ENCODE results near the gene MGAT2. TPM values are rescaled to one million over a fixed set of nuclear protein-coding genes. Genes with fewer than 3 reads are reported as not detected.

MGAT2 gene
- total and polyA plus RNA-seq, 9 of the 15 experiments (the other 6 are each of a cell fraction or from before 2014, with no cell fraction given), result 0.03 to 33.3 (median 24.6) TPM; not detected in 1

- TF ChIP-seq U2AF1 (optimal IDR thresholded peaks at IDR 0.05; ENCODE audit: low read depth, low read length), result no peak
- no peak for TF ChIP-seq KDM4B (IDR thresholded peaks at IDR 0.05; ENCODE audit: borderline replicate concordance in 2 of 2, low read depth in 1 of 2)
- no peak for TF ChIP-seq TCFL5 (CRISPR knock-in tag; conservative IDR thresholded peaks at IDR 0.05)
- no peak for TF ChIP-seq PHTF2 (CRISPR knock-in tag; IDR thresholded peaks at IDR 0.05)
- 0 out of 2 replicates have a peak, but pooled peaks have one; percentile 19 for TF ChIP-seq SMARCE1 (IDR thresholded peaks at IDR 0.05)
- TF ChIP-seq CCNT2 (IDR thresholded peaks at IDR 0.05; ENCODE audit: borderline replicate concordance, extremely low read depth, insufficient read length, low read depth, low read length), result no peak
- no peak for TF ChIP-seq ZBTB43 (CRISPR knock-in tag; IDR thresholded peaks at IDR 0.05)
- TF ChIP-seq CBFA2T3 (IDR thresholded peaks at IDR 0.05), result no peak
- TF ChIP-seq MAFK (IDR thresholded peaks at IDR 0.05; ENCODE audit: low read length), result no peak
- no peak for TF ChIP-seq TFAM (CRISPR knock-in tag; conservative IDR thresholded peaks at IDR 0.05)
- no peak for TF ChIP-seq HINFP (tag; conservative IDR thresholded peaks at IDR 0.05; ENCODE audit: low read depth)
- no peak for TF ChIP-seq POU5F1 (IDR thresholded peaks at IDR 0.05; ENCODE audit: borderline replicate concordance, low read depth, low read length, partially characterized antibody)
- peak; percentile 95 for TF ChIP-seq ARID3A (IDR thresholded peaks at IDR 0.05; ENCODE audit: borderline replicate concordance, low read depth, low read length)
- no peak for TF ChIP-seq ID3 (CRISPR knock-in tag; IDR thresholded peaks at IDR 0.05)
- peak; percentile 58; the same call in 1 of the 2 replicates for TF ChIP-seq ID3 (tag; IDR thresholded peaks at IDR 0.05)
- no peak for TF ChIP-seq JUND (IDR thresholded peaks at IDR 0.05; ENCODE audit: borderline replicate concordance, low read depth, low read length)
- TF ChIP-seq JUND (tag; IDR thresholded peaks at IDR 0.05; ENCODE audit: borderline replicate concordance, low read depth, low read length), result no peak; the same call in 2 of the 3 replicates
- no peak for TF ChIP-seq POLR2B (IDR thresholded peaks at IDR 0.05; ENCODE audit: low read depth, partially characterized antibody)
- no peak for TF ChIP-seq POLR2G (IDR thresholded peaks at IDR 0.05; ENCODE audit: low read depth, low read length)
- peak; percentile 48 for TF ChIP-seq SP1 (CRISPR knock-in tag; IDR thresholded peaks at IDR 0.05)
- no peak for TF ChIP-seq ASH1L (IDR thresholded peaks at IDR 0.05; ENCODE audit: borderline replicate concordance, low read depth, partially characterized antibody)
These were observed 33.7 kb upstream of the MGAT2 start (continued) for GRCh38 chr14:49586673-49587460.

Data from K562 (cell line).